ENCODE results near the gene RFLNA. TPM values are rescaled to one million over a fixed set of nuclear protein-coding genes. Genes with fewer than 3 reads are reported as not detected.

The RFLNA gene
- total RNA-seq, 1 experiment from 2014 or later = 10.6 TPM

GRCh38 chr12:124279315-124279714, 15.6 kb upstream of the RFLNA start:
- no peak overlapping the region for H3K18ac ChIP-seq (ENCODE audit: insufficient read length, low read depth, low read length)
- no peaks in the 10 kb centered on the region; the same call in 1 of the 2 replicates for H3K27me3 ChIP-seq (ENCODE audit: insufficient read depth, low read length)
- H3K4me3 Mint-ChIP-seq = no peak overlapping the region
- H4K5ac ChIP-seq (ENCODE audit: insufficient read length, low read depth, low read length) = no peak overlapping the region
- no peak overlapping the region for H2AFZ ChIP-seq (ENCODE audit: low read length)
- no peak overlapping the region for H3K4me2 ChIP-seq (ENCODE audit: insufficient read depth, insufficient read length, low read length)
- H3K23me2 ChIP-seq (ENCODE audit: insufficient read length, low read depth, low read length, poor library complexity, severe bottlenecking) = no peaks in the 10 kb centered on the region
- no peak for DNase-seq
- no peak overlapping the region for H3K27ac ChIP-seq (ENCODE audit: insufficient read length, low read depth, low read length)
- H3K14ac ChIP-seq (ENCODE audit: insufficient read depth, low read length) = no peak overlapping the region
- no peaks in the 10 kb centered on the region for H4K20me1 ChIP-seq (ENCODE audit: control insufficient read depth, insufficient read depth, insufficient read length)
- no peak overlapping the region for H4K8ac ChIP-seq (replicated peaks; ENCODE audit: insufficient read length, low read depth, low read length)
- H2BK120ac ChIP-seq (ENCODE audit: low read depth, low read length, poor library complexity, severe bottlenecking) = no peak overlapping the region
- peaks cover 5% of the 10 kb centered on the region; the same call in 1 of the 2 replicates for H3K4me1 ChIP-seq (ENCODE audit: insufficient read depth, low read length)
- no peak overlapping the region for H3K9ac ChIP-seq (ENCODE audit: extremely low read depth, insufficient read length, low read length)
- no peak overlapping the region for H3T11ph ChIP-seq (ENCODE audit: low read length)
- H3K27ac Mint-ChIP-seq = no peak overlapping the region
- no peak overlapping the region for H2BK20ac ChIP-seq (ENCODE audit: low read depth, low read length, poor library complexity, severe bottlenecking)
- H4K91ac ChIP-seq (ENCODE audit: insufficient read length, low read depth, low read length) = no peak overlapping the region
- H3K79me2 ChIP-seq (ENCODE audit: insufficient read depth, low read length) = no peaks in the 10 kb centered on the region
- H2BK12ac ChIP-seq (ENCODE audit: insufficient read length, low read depth, low read length) = no peak overlapping the region
- no peak overlapping the region for H3K56ac ChIP-seq (ENCODE audit: insufficient read length, low read depth, low read length)
- H3K23ac ChIP-seq (ENCODE audit: insufficient read length, low read depth, low read length) = no peak overlapping the region
- no peak overlapping the region for H2AK5ac ChIP-seq (ENCODE audit: insufficient read length, low read length)
- WGBS (ENCODE audit: extremely low coverage, insufficient read length, low lambda C conversion rate) = no CpG with 5 or more reads among the region's 11 CpGs
- H3K4me1 Mint-ChIP-seq = peaks cover 20 to 30% of the 10 kb centered on the region in 2 experiments
- no peaks in the 10 kb centered on the region for H3K79me1 ChIP-seq (ENCODE audit: insufficient read depth, low read depth, low read length, poor library complexity, severe bottlenecking)
- peaks cover 22% of the 10 kb centered on the region for H3K27me3 Mint-ChIP-seq (ENCODE audit: low read depth)
- no peak overlapping the region for H3K4ac ChIP-seq (ENCODE audit: low read depth, low read length)
- H3K36me3 Mint-ChIP-seq (ENCODE audit: insufficient read depth in 1 of 3, low read depth in 3 of 3) = peaks cover 0 to 3% (median 0%) of the 10 kb centered on the region in 3 experiments; a peak in 3 of 7 replicates
- no peak overlapping the region for H2BK15ac ChIP-seq (ENCODE audit: low read depth, low read length)
- no peak for TF ChIP-seq CTCF (conservative IDR thresholded peaks at IDR 0.05)
- H3K9me3 Mint-ChIP-seq = peaks cover 3 to 4% of the 10 kb centered on the region in 2 experiments
- no peaks in the 10 kb centered on the region for H3K9me3 ChIP-seq (ENCODE audit: control insufficient read depth, low read depth, low read length)
- H2BK5ac ChIP-seq (ENCODE audit: insufficient read length, low read length) = no peak overlapping the region
